H1 (cell line): ENCODE data around the gene NDUFS4. TPM values are rescaled to one million over a fixed set of nuclear protein-coding genes. Genes with fewer than 3 reads are reported as not detected.

ENCODE experiments used
- CTCF ChIA-PET: fragments of 300-600 bp; sonication (Branson Sonifier 250); formaldehyde crosslinking; loops from one replicate; lab custom pipeline; 2021; ENCODE audit not compliant: partially characterized antibody; lab: Charles Lee
- POLR2A ChIA-PET: fragments of 300-600 bp; sonication (Branson Sonifier 250); formaldehyde crosslinking; loops from one replicate; lab custom pipeline; 2021; ENCODE audit warnings: inconsistent platforms; ENCODE audit not compliant: partially characterized antibody; lab: Charles Lee
- DNase-seq, 2 experiments: peaks; one replicate each; pipeline versions ENCODE4 v3.0.0 to v3.0.0-alpha.2; 2010 to 2022; ENCODE audit warnings: low spot score in 2 of 2, low read depth in 1 of 2, mixed read lengths in 1 of 2
- FAIRE-seq: peaks from 2 replicates; lab custom pipeline; 2011; peaks lifted over from hg19 to GRCh38; lab: Jason Lieb, UNC
- H2AFZ ChIP-seq: 2 replicates; pipeline ENCODE4 v1.8.1; 2012; ENCODE audit warnings: low read length, inconsistent platforms
- H2AK5ac ChIP-seq: 2 replicates; pipeline ENCODE4 v1.6.1; 2013; ENCODE audit warnings: low read depth, low read length
- H2BK120ac ChIP-seq: replicated peaks from 2 replicates; pipeline ENCODE3; 2013; ENCODE audit warnings: low read depth, low read length, inconsistent platforms
- H2BK12ac ChIP-seq: 2 replicates; pipeline ENCODE4 v1.6.1; 2013; ENCODE audit warnings: low read depth, low read length
- H2BK15ac ChIP-seq: 2 replicates; pipeline ENCODE4 v1.6.1; 2013; ENCODE audit warnings: low read length
- H2BK20ac ChIP-seq: 2 replicates; pipeline ENCODE4 v1.6.1; 2013; ENCODE audit warnings: low read length
- H2BK5ac ChIP-seq: 2 replicates; pipeline ENCODE4 v1.6.1; 2013; ENCODE audit warnings: low read depth, low read length
- H3K14ac ChIP-seq: 2 replicates; pipeline ENCODE4 v1.6.1; 2013; ENCODE audit warnings: inconsistent platforms; ENCODE audit not compliant: insufficient read length
- H3K18ac ChIP-seq: 2 replicates; pipeline ENCODE4 v1.6.1; 2013; ENCODE audit warnings: low read length; ENCODE audit errors: extremely low read depth
- H3K23ac ChIP-seq: 2 replicates; pipeline ENCODE4 v1.6.1; 2013; ENCODE audit warnings: inconsistent platforms; ENCODE audit not compliant: insufficient read length
- H3K23me2 ChIP-seq: 2 replicates; pipeline ENCODE4 v1.6.1; 2013; ENCODE audit warnings: low read depth, low read length
- H3K27ac ChIP-seq: 2 replicates; pipeline ENCODE4 v1.6.1; 2011; ENCODE audit warnings: low read depth, low read length, inconsistent platforms
- H3K27me3 ChIP-seq, 4 experiments: replicated peaks in 1 of 4; 1 replicate in 1 of 4; 2 replicates in 3 of 4; pipeline versions ENCODE4 v1.6.1 to v1.8.1; 2011 to 2013; ENCODE audit warnings: low read length in 3 of 4, mild to moderate bottlenecking in 3 of 4, inconsistent platforms in 2 of 4, mixed read lengths in 2 of 4, moderate library complexity in 1 of 4; ENCODE audit not compliant: control insufficient read depth in 3 of 4, insufficient read depth in 3 of 4; ENCODE audit errors: extremely low read depth in 1 of 4
- H3K36me3 ChIP-seq, 4 experiments: 2 replicates each; pipeline versions ENCODE4 v1.6.1 to v1.8.1; 2011 to 2013; ENCODE audit warnings: mild to moderate bottlenecking in 4 of 4, low read length in 3 of 4, moderate library complexity in 2 of 4, control low read depth in 1 of 4, inconsistent platforms in 1 of 4; ENCODE audit not compliant: insufficient read depth in 4 of 4, control insufficient read depth in 2 of 4
- H3K4ac ChIP-seq: replicated peaks from 2 replicates; pipeline ENCODE3; 2013; ENCODE audit warnings: low read length, low read depth, mixed read lengths, inconsistent platforms; ENCODE audit not compliant: insufficient read length
- H3K4me1 ChIP-seq, 4 experiments: replicated peaks in 1 of 4; 1 replicate in 1 of 4; 2 replicates in 3 of 4; pipeline versions ENCODE4 v1.6.1 to v1.8.1; 2011 to 2013; ENCODE audit warnings: low read length in 3 of 4, inconsistent platforms in 2 of 4, mixed read lengths in 1 of 4; ENCODE audit not compliant: insufficient read depth in 4 of 4, control insufficient read depth in 3 of 4
- H3K4me2 ChIP-seq, 2 experiments: 2 replicates each; pipeline versions ENCODE4 v1.6.1 to v1.8.1; 2011 to 2013; ENCODE audit warnings: low read depth in 2 of 2, low read length in 2 of 2, control low read depth in 1 of 2, inconsistent platforms in 1 of 2, mild to moderate bottlenecking in 1 of 2; ENCODE audit not compliant: insufficient read depth in 1 of 2
- H3K4me3 ChIP-seq, 4 experiments: fragments of 200-600, 300-600 bp in 1 of 4; sonication (generic), shearing (Covaris generic), sonication (Bioruptor Twin) in 1 of 4; 2 replicates each; pipeline versions ENCODE4 v1.5.1 to v1.8.1; 2011 to 2016; ENCODE audit warnings: low read length in 4 of 4, low read depth in 3 of 4, control low read depth in 2 of 4, inconsistent platforms in 2 of 4, mild to moderate bottlenecking in 2 of 4, mixed read lengths in 1 of 4, moderate library complexity in 1 of 4; ENCODE audit not compliant: insufficient read depth in 2 of 4; ENCODE audit errors: extremely low read depth in 1 of 4
- H3K56ac ChIP-seq: replicated peaks from 2 replicates; pipeline ENCODE3; 2013; ENCODE audit warnings: low read depth, mild to moderate bottlenecking, mixed read lengths, low read length, inconsistent platforms; ENCODE audit not compliant: insufficient read length
- H3K79me1 ChIP-seq: 2 replicates; pipeline ENCODE4 v1.6.1; 2013; ENCODE audit warnings: low read depth, low read length, control low read depth
- H3K79me2 ChIP-seq, 2 experiments: 2 replicates each; pipeline versions ENCODE4 v1.6.1 to v1.8.1; 2012 to 2013; ENCODE audit warnings: low read length in 2 of 2, mild to moderate bottlenecking in 2 of 2, inconsistent platforms in 1 of 2; ENCODE audit not compliant: insufficient read depth in 2 of 2, control insufficient read depth in 1 of 2
- H3K9ac ChIP-seq, 4 experiments: replicated peaks in 1 of 4; 1 replicate in 1 of 4; 2 replicates in 3 of 4; pipeline versions ENCODE4 v1.6.1 to v1.8.1; 2011 to 2013; ENCODE audit warnings: low read depth in 3 of 4, low read length in 3 of 4, control low read depth in 2 of 4, mild to moderate bottlenecking in 2 of 4, moderate library complexity in 2 of 4, inconsistent platforms in 1 of 4; ENCODE audit errors: extremely low read depth in 1 of 4
- H3K9me3 ChIP-seq, 2 experiments: 2 replicates each; pipeline versions ENCODE4 v1.6.1 to v1.8.1; 2012 to 2013; ENCODE audit warnings: mild to moderate bottlenecking in 2 of 2, moderate library complexity in 2 of 2, control low read depth in 1 of 2, inconsistent platforms in 1 of 2, low read depth in 1 of 2, low read length in 1 of 2, mixed read lengths in 1 of 2; ENCODE audit not compliant: insufficient read depth in 2 of 2
- H4K20me1 ChIP-seq, 2 experiments: replicated peaks in 1 of 2; 2 replicates each; pipeline versions ENCODE3 to v1.8.1; 2011 to 2013; ENCODE audit warnings: inconsistent platforms in 2 of 2, low read length in 2 of 2, mild to moderate bottlenecking in 1 of 2; ENCODE audit not compliant: insufficient read depth in 2 of 2, control insufficient read depth in 1 of 2
- H4K5ac ChIP-seq: 2 replicates; pipeline ENCODE4 v1.6.1; 2013; ENCODE audit warnings: low read length, low read depth, mixed read lengths, inconsistent platforms; ENCODE audit not compliant: insufficient read length
- H4K8ac ChIP-seq: 2 replicates; pipeline ENCODE4 v1.8.0; 2013; ENCODE audit warnings: mild to moderate bottlenecking, moderate library complexity, low read length, inconsistent platforms; ENCODE audit not compliant: insufficient read depth; ENCODE audit errors: extremely low read depth
- H4K91ac ChIP-seq: replicated peaks from 2 replicates; pipeline ENCODE3; 2013; ENCODE audit warnings: low read length, mixed read lengths, inconsistent platforms; ENCODE audit not compliant: insufficient read length
- GTF2F1 ChIP-seq: IDR thresholded peaks from 2 replicates; pipeline ENCODE4 v1.6.1; 2012; ENCODE audit warnings: low read depth, low read length, improper control_type of control experiment, borderline replicate concordance
- TBP ChIP-seq: IDR thresholded peaks from 2 replicates; pipeline ENCODE4 v1.6.1; 2011; ENCODE audit warnings: low read depth, low read length, improper control_type of control experiment
- WGBS, 2 experiments: shearing (Covaris generic) in 1 of 2; methylation state at CpG; one replicate each; pipeline versions ENCODE4 v1.1.6 to v1.1.7; 2013 to 2015; ENCODE audit warnings: low lambda C conversion rate in 2 of 2, mixed read lengths in 2 of 2, inconsistent platforms in 1 of 2, low coverage in 1 of 2, missing lambda C conversion rate in 1 of 2; ENCODE audit not compliant: insufficient replicate concordance in 2 of 2, insufficient coverage in 1 of 2, insufficient read length in 1 of 2; ENCODE audit errors: extremely low coverage in 1 of 2, missing lambda C conversion rate in 1 of 2; 5-methylcytosine and 5-hydroxymethylcytosine counted together
- polyA plus RNA-seq, 7 experiments: library from polyadenylated mRNA; depleted of rRNA in 3 of 7; stranded (reverse) in 5 of 7; unstranded in 2 of 7; fragments of >200 nt in 5 of 7; fragments of 200-250 nt in 2 of 7; gene quantifications; 1 replicate in 5 of 7; 2 replicates in 1 of 7; 4 replicates in 1 of 7; pipeline versions ENCODE4 v1.2.1 to v1.2.3, GENCODE V29; 2011 to 2013; ENCODE audit warnings: missing spikeins in 2 of 7, mixed read lengths in 2 of 7
- total RNA-seq: library from RNA; stranded (reverse); fragmentation: NEBNext Ultra II Directional; extraction: Animal tissue kit (Norgen Biotek cat#: 25700); gene quantifications from 2 replicates; pipeline ENCODE4 v1.2.1, GENCODE V29; 2021

Gene NDUFS4
- total and polyA plus RNA-seq, 2 of the 8 experiments (the other 6 are each of a cell fraction or from before 2014, with no cell fraction given): 74.6 to 75.9 TPM

DNA sequence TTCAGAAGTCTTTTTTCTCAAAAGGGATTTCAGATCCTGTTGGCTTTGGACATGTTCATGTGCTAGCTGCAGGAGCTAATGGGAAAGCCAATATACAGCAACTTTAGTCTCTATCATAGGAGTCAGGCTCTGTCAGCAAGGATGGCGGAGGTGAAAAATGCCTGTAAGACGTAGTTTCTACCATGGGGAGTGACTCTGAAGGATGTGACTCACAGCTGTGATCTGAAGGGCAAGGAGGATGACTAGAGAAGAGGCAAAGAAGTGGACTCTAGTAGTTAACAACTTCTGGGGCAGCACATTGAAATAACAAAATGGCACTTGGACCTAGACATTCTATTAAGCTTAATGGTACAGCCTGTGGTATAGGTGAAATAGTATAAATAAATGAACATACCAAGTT, 3.1 kb upstream of the NDUFS4 start:
- 88% methylated on average over 2 of the region's 2 CpGs; no CpG with 5 or more reads in 1 of the 2 experiments for WGBS, 2 experiments
- Histone ChIP-seq H4K8ac (no peak overlapping the region), H3K27me3 (no peaks in the 10 kb centered on the region), H4K20me1 (no peaks in the 10 kb centered on the region), H3K4me1 (no peaks in the 10 kb centered on the region; a peak in 1 of 7 replicates), H3K4me3 (no peak overlapping the region), H3K4ac (no peak overlapping the region), H4K5ac (no peak overlapping the region), H3K23me2 (no peaks in the 10 kb centered on the region; the same call in 1 of the 2 replicates), H3K56ac (no peak overlapping the region), H3K18ac (no peak overlapping the region), H2AFZ (no peak overlapping the region), H3K9me3 (peaks cover 7 to 8% of the 10 kb centered on the region in 2 experiments; a peak in 1 of 4 replicates), H3K79me2 (peaks cover 0 to 19% of the 10 kb centered on the region in 2 experiments; a peak in 3 of 4 replicates), H2BK120ac (no peak overlapping the region), H3K36me3 (no peaks in the 10 kb centered on the region; a peak in 1 of 8 replicates), H3K79me1 (no peaks in the 10 kb centered on the region), H3K14ac (no peak overlapping the region), H3K23ac (no peak overlapping the region), H3K9ac (no peak overlapping the region), H3K27ac (no peak overlapping the region), H2AK5ac (no peak overlapping the region), H2BK15ac (no peak overlapping the region), H4K91ac (no peak overlapping the region), H3K4me2 (no peak overlapping the region), H2BK5ac (no peak overlapping the region), H2BK20ac (no peak overlapping the region), H2BK12ac (no peak overlapping the region)
- DNase-seq (no peak), FAIRE-seq (no peak)
- CTCF ChIA-PET: no interaction called here
- TF ChIP-seq GTF2F1: no peak
- no peak for TF ChIP-seq TBP
- POLR2A ChIA-PET: interaction anchor here (0.7 to 1.5 kb wide), 2 partner anchors 10 to 12 kb away, joined by 3 read pairs; no protein-coding TSS in a partner anchor
